ENCODE results near the gene CDCA3.

CDCA3 gene

GRCh38 chr12:6819106-6820030 lies 31.7 kb downstream of the CDCA3 start:
- DNase-seq: no peak

DNA sequence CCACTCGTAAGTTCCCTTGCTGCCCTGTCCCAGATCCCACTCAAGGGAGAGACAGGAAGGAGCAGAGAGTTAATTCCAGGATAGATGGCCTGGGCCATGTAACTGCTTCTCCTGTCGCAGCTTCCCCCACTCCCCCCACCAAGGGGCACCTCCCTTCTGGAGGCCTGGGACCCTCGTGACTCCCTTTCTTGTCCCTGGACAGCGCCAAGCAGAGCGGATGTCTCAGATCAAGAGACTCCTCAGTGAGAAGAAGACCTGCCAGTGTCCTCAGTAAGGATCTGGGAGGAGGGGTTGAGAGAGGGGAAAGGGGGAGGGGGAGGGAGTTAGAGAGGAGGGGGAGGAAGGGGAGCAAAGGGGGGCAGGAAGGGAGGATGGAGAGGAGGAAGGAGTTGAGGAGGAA lies 32.4 kb downstream of the CDCA3 start:
- DNase-seq: no peak

- no peak for DNase-seq
These were observed 32.9 kb downstream of the CDCA3 start for GRCh38 chr12:6818222-6818621.

- DNase-seq: no peak
These were observed 33.4 kb downstream of the CDCA3 start for GRCh38 chr12:6817662-6818157.

DNA sequence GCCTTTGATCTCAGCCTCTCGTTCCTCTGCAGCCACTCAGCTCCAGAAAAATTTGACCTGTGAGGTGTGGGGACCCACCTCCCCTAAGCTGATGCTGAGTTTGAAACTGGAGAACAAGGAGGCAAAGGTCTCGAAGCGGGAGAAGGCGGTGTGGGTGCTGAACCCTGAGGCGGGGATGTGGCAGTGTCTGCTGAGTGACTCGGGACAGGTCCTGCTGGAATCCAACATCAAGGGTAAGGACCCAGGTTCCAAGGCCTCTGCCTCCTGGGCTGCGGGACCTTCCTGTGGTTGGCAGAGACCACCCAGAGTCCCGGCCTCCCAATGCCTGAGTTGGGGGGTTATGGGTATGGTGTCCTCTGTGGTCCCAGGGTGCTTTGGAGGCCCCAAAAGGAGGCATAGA lies 34.0 kb downstream of the CDCA3 start:
- no peak for DNase-seq

GRCh38 chr12:6816598-6816997 lies 34.5 kb downstream of the CDCA3 start:
- DNase-seq: no peak

- no peak for DNase-seq
These were observed 37.7 kb downstream of the CDCA3 start for GRCh38 chr12:6813363-6813762.

- DNase-seq: no peak
These were observed 40.3 kb downstream of the CDCA3 start for GRCh38 chr12:6810758-6811157.

- DNase-seq: no peak
These were observed 42.0 kb downstream of the CDCA3 start for GRCh38 chr12:6809056-6809455.

- DNase-seq: no peak
These were observed 43.9 kb downstream of the CDCA3 start for GRCh38 chr12:6807170-6807569.

DNA sequence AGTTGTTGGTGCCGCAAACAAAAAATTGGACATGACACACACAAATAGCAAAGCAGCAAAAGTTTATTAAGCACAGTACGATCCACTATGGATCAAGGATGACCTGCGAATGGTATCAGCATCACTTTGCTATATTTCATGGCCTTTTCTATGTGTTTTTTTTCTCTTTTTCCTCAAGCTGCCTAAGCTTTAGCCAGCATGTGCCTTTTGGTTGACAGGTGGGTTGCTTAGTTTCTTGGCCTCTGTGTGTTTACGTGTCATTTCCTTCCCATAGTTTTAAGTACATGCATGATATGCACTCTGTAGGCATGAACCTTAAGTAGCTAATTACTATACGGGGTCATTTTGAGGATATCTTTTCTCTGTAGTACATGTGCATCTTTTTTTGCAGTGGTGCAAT lies 51.9 kb downstream of the CDCA3 start:
- no peak for DNase-seq
